SK-N-SH (cell line): ENCODE measurements around the gene GRIK3. TPM values are rescaled to one million over a fixed set of nuclear protein-coding genes. Genes with fewer than 3 reads are reported as not detected.

Source experiments
- CTCF ChIA-PET: fragments of 300-600, 350-600 bp; formaldehyde crosslinking; extraction: SDS; loops from one replicate; lab custom pipeline; 2021; lab: Yijun Ruan, JAX
- POLR2A ChIA-PET: fragments of 350-600 bp; sonication (Branson Sonifier 250); formaldehyde crosslinking; extraction: SDS; loops from one replicate; lab custom pipeline; 2020; ENCODE audit warnings: antibody characterized with exemption, inconsistent platforms; lab: Yijun Ruan, JAX
- DNase-seq: peaks from one replicate; pipeline ENCODE4 v3.0.0; 2012
- H2AFZ ChIP-seq: fragments of 200-600 bp; sonication (generic); 2 replicates; pipeline ENCODE4 v1.8.1; 2016; ENCODE audit warnings: antibody characterized with exemption, mild to moderate bottlenecking, low read depth
- H3F3A ChIP-seq: fragments of 200-600 bp; sonication (generic); replicated peaks from 2 replicates; pipeline ENCODE3; 2016; ENCODE audit warnings: antibody characterized with exemption, mild to moderate bottlenecking; ENCODE audit not compliant: insufficient read depth
- H3K27ac ChIP-seq, 2 experiments: fragments of 200-500 bp in 1 of 2; fragments of 200-600 bp in 1 of 2; sonication (Bioruptor generic) in 1 of 2; sonication (generic), shearing (Covaris generic) in 1 of 2; 2 replicates each; pipeline versions ENCODE4 v1.5.1 to v1.6.1; 2014 to 2016; ENCODE audit warnings: low read depth in 2 of 2, inconsistent platforms in 1 of 2, low read length in 1 of 2, mild to moderate bottlenecking in 1 of 2, mixed read lengths in 1 of 2
- H3K27me3 ChIP-seq: fragments of 200-600 bp; sonication (generic), shearing (Covaris generic); 2 replicates; pipeline ENCODE4 v1.6.1; 2016; ENCODE audit warnings: mixed run types; ENCODE audit not compliant: insufficient read depth
- H3K36me3 ChIP-seq, 2 experiments: fragments of 200-500 bp in 1 of 2; fragments of 200-600 bp in 1 of 2; sonication (Bioruptor generic) in 1 of 2; sonication (generic) in 1 of 2; replicated peaks in 1 of 2; 2 replicates each; pipeline versions ENCODE3 to v1.5.1; 2014 to 2016; ENCODE audit warnings: low read length in 1 of 2, mild to moderate bottlenecking in 1 of 2; ENCODE audit not compliant: insufficient read depth in 2 of 2, control insufficient read depth in 1 of 2
- H3K4me1 ChIP-seq, 2 experiments: fragments of 200-500 bp in 1 of 2; fragments of 200-600 bp in 1 of 2; sonication (Bioruptor generic) in 1 of 2; sonication (generic), shearing (Covaris generic) in 1 of 2; 2 replicates each; pipeline versions ENCODE4 v1.5.1 to v1.6.1; 2014 to 2016; ENCODE audit warnings: low read depth in 1 of 2, low read length in 1 of 2, mixed run types in 1 of 2; ENCODE audit not compliant: insufficient read depth in 2 of 2, control insufficient read depth in 1 of 2
- H3K4me2 ChIP-seq: fragments of 200-600 bp; sonication (generic), shearing (Covaris generic); 2 replicates; pipeline ENCODE4 v1.6.1; 2017; ENCODE audit warnings: mixed run types
- H3K4me3 ChIP-seq, 2 experiments: fragments of 200-500 bp in 1 of 2; fragments of 200-600 bp in 1 of 2; sonication (Bioruptor generic) in 1 of 2; sonication (generic), shearing (Covaris generic) in 1 of 2; 2 replicates each; pipeline versions ENCODE4 v1.5.1 to v1.8.1; 2014 to 2016; ENCODE audit warnings: low read depth in 2 of 2, inconsistent platforms in 1 of 2, low read length in 1 of 2, mild to moderate bottlenecking in 1 of 2, mixed read lengths in 1 of 2, moderate library complexity in 1 of 2
- H3K79me2 ChIP-seq: fragments of 200-600 bp; sonication (generic); 2 replicates; pipeline ENCODE4 v1.8.1; 2017; ENCODE audit warnings: mild to moderate bottlenecking; ENCODE audit not compliant: insufficient read depth
- H3K9ac ChIP-seq: fragments of 200-600 bp; sonication (generic); 2 replicates; pipeline ENCODE4 v1.6.1; 2017; ENCODE audit warnings: mixed run types
- H3K9me2 ChIP-seq: fragments of 200-600 bp; sonication (generic); 2 replicates; pipeline ENCODE4 v1.6.1; 2017; ENCODE audit warnings: mixed run types
- H3K9me3 ChIP-seq: fragments of 200-600 bp; sonication (generic); 2 replicates; pipeline ENCODE4 v1.6.1; 2017; ENCODE audit warnings: mixed run types, mild to moderate bottlenecking, moderate library complexity
- H4K20me1 ChIP-seq: fragments of 200-600 bp; sonication (generic); 2 replicates; pipeline ENCODE4 v1.6.1; 2017; ENCODE audit warnings: mild to moderate bottlenecking, mixed run types; ENCODE audit not compliant: insufficient read depth
- CHD2 ChIP-seq: fragments of 150-350 bp; IDR thresholded peaks from 2 replicates; pipeline ENCODE4 v1.6.1; 2018; ENCODE audit warnings: low read length; ENCODE audit not compliant: partially characterized antibody
- ELF1 ChIP-seq: IDR thresholded peaks from 2 replicates; pipeline ENCODE4 v1.4.0; 2012
- EP300 ChIP-seq, 2 experiments: IDR thresholded peaks; 2 replicates each; pipeline versions ENCODE4 v1.4.0 to v1.6.1; 2012; ENCODE audit warnings: borderline replicate concordance in 1 of 2, low read depth in 1 of 2, low read length in 1 of 2
- EZH2phosphoT487 ChIP-seq: fragments of 200-600 bp; sonication (generic); IDR thresholded peaks from 2 replicates; pipeline ENCODE4 v1.6.1; 2017; ENCODE audit warnings: low read depth, mixed run types, mild to moderate bottlenecking, antibody characterized with exemption, moderate library complexity, borderline replicate concordance
- FOXJ3 ChIP-seq: sonication (generic); formaldehyde crosslinking; IDR thresholded peaks from 2 replicates; pipeline ENCODE4 v1.5.1; 2020; ENCODE audit warnings: mild to moderate bottlenecking, missing genetic modification reagents
- FOXM1 ChIP-seq: IDR thresholded peaks from 2 replicates; pipeline ENCODE4 v1.4.0; 2012; ENCODE audit warnings: low read depth, mild to moderate bottlenecking
- GABPA ChIP-seq: IDR thresholded peaks from 2 replicates; pipeline ENCODE4 v1.4.0; 2012; ENCODE audit warnings: low read depth, mild to moderate bottlenecking
- GATA2 ChIP-seq: sonication (generic); formaldehyde crosslinking; IDR thresholded peaks from 2 replicates; pipeline ENCODE4 v1.5.0; 2020; ENCODE audit warnings: mild to moderate bottlenecking, missing genetic modification reagents
- JUND ChIP-seq: IDR thresholded peaks from 2 replicates; pipeline ENCODE4 v1.4.0; 2012
- PBX3 ChIP-seq: IDR thresholded peaks from 2 replicates; pipeline ENCODE4; 2012
- POLR2AphosphoS5 ChIP-seq: IDR thresholded peaks from 2 replicates; pipeline ENCODE4 v1.6.1; 2012; ENCODE audit warnings: low read depth, low read length
- RAD21 ChIP-seq: IDR thresholded peaks from 2 replicates; pipeline ENCODE4 v1.6.1; 2012; ENCODE audit warnings: mild to moderate bottlenecking, low read length
- REST ChIP-seq: IDR thresholded peaks from 2 replicates; pipeline ENCODE4 v1.6.1; 2012; ENCODE audit warnings: mild to moderate bottlenecking, low read depth, low read length, moderate library complexity
- RFX5 ChIP-seq: IDR thresholded peaks from 2 replicates; pipeline ENCODE4 v1.6.1; 2012; ENCODE audit warnings: mild to moderate bottlenecking, improper control_type of control experiment, low read length
- SIN3A ChIP-seq: IDR thresholded peaks from 2 replicates; pipeline ENCODE4 v1.6.1; 2012; ENCODE audit warnings: low read depth, mild to moderate bottlenecking, low read length, moderate library complexity, borderline replicate concordance
- SMC3 ChIP-seq: IDR thresholded peaks from 2 replicates; pipeline ENCODE4 v1.6.1; 2012; ENCODE audit warnings: low read depth, low read length, improper control_type of control experiment
- TCF12 ChIP-seq: IDR thresholded peaks from 2 replicates; pipeline ENCODE4 v1.4.0; 2012
- YY1 ChIP-seq: IDR thresholded peaks from 2 replicates; pipeline ENCODE4 v1.4.0; 2012; ENCODE audit warnings: low read depth, mild to moderate bottlenecking
- ZBTB33 ChIP-seq: IDR thresholded peaks from 2 replicates; pipeline ENCODE4 v1.4.0; 2012; ENCODE audit warnings: low read depth, borderline replicate concordance
- WGBS: methylation state at CpG from one replicate; pipeline ENCODE4 v1.1.6; 2017; ENCODE audit warnings: low lambda C conversion rate; 5-methylcytosine and 5-hydroxymethylcytosine counted together
- polyA plus RNA-seq, 3 experiments: library from polyadenylated mRNA; depleted of rRNA; stranded (reverse); fragments of >200 nt; gene quantifications; 2 replicates each; pipeline ENCODE4 v1.2.3, GENCODE V29; 2012

GRIK3 gene
- polyA plus RNA-seq, 1 of the 3 experiments (the other 2 are of a cell fraction) = not detected

GRCh38 chr1:36852586-36852985, 181.7 kb downstream of the GRIK3 start:
- TF ChIP-seq EP300 (IDR thresholded peaks at IDR 0.05; ENCODE audit: borderline replicate concordance in 1 of 2, low read depth in 1 of 2, low read length in 1 of 2) = no peak
- TF ChIP-seq JUND = no peak
- TF ChIP-seq ELF1 = no peak
- no peak for TF ChIP-seq FOXM1
- TF ChIP-seq SMC3 = no peak
- no peak for TF ChIP-seq POLR2AphosphoS5
- TF ChIP-seq YY1 = no peak
- TF ChIP-seq FOXJ3 = no peak
- TF ChIP-seq ZBTB33 = no peak
- TF ChIP-seq EZH2phosphoT487 = no peak
- 0% methylated on average over 5 of the region's 5 CpGs for WGBS

GRCh38 chr1:36851595-36851994, 182.7 kb downstream of the GRIK3 start:
- Histone ChIP-seq H3K79me2 (no peaks in the 10 kb centered on the region), H3K27ac (no peak overlapping the region), H3K4me1 (peaks cover 0 to 6% of the 10 kb centered on the region in 2 experiments; a peak in 1 of 4 replicates), H4K20me1 (no peaks in the 10 kb centered on the region), H3K9me3 (no peaks in the 10 kb centered on the region), H2AFZ (no peak overlapping the region), H3K27me3 (no peaks in the 10 kb centered on the region), H3K9ac (no peak overlapping the region), H3K4me2 (no peak overlapping the region), H3F3A (no peaks in the 10 kb centered on the region), H3K36me3 (no peaks in the 10 kb centered on the region), H3K4me3 (no peak overlapping the region), H3K9me2 (no peaks in the 10 kb centered on the region)
- no peak for DNase-seq
- POLR2A ChIA-PET = no interaction called here
- CTCF ChIA-PET = interaction anchor here (1.1 to 6.7 kb wide), 4 partner anchors 10 to 275 kb away, joined by 4 to 42 read pairs (median 5); no protein-coding TSS in a partner anchor
- 11% methylated on average over 2 of the region's 4 CpGs for WGBS
- TF ChIP-seq CHD2 = no peak
- TF ChIP-seq PBX3 = no peak
- no peak for TF ChIP-seq REST
- TF ChIP-seq GABPA = no peak
- TF ChIP-seq SIN3A = no peak
- TF ChIP-seq GATA2 (CRISPR knock-in tag) = no peak
- TF ChIP-seq RAD21 = no peak
- TF ChIP-seq POLR2AphosphoS5 = no peak
- TF ChIP-seq RFX5 = no peak
- no peak for TF ChIP-seq SMC3
- TF ChIP-seq TCF12 = no peak
- TF ChIP-seq EP300 (IDR thresholded peaks at IDR 0.05; ENCODE audit: borderline replicate concordance in 1 of 2, low read depth in 1 of 2, low read length in 1 of 2) = no peak

More at GRCh38 chr1:36852586-36852985, 181.7 kb downstream of the GRIK3 start:
- H3K27me3 ChIP-seq = no peaks in the 10 kb centered on the region
- no peaks in the 10 kb centered on the region for H3K36me3 ChIP-seq
- H3K9me3 ChIP-seq = no peaks in the 10 kb centered on the region
- no peak for DNase-seq
- no peaks in the 10 kb centered on the region for H4K20me1 ChIP-seq
- no peak overlapping the region for H2AFZ ChIP-seq
- H3K4me1 ChIP-seq = peaks cover 0 to 15% of the 10 kb centered on the region in 2 experiments; a peak in 1 of 4 replicates
- H3K4me2 ChIP-seq = no peak overlapping the region
- H3F3A ChIP-seq = no peaks in the 10 kb centered on the region
- H3K9me2 ChIP-seq = no peaks in the 10 kb centered on the region
- ChIA-PET POLR2A (no interaction called here), CTCF (interaction anchor here (1.6 to 6.7 kb wide), 2 partner anchors 12 to 74 kb away, joined by 3 to 42 read pairs; no protein-coding TSS in a partner anchor)
- no peak overlapping the region for H3K4me3 ChIP-seq
- no peak overlapping the region for H3K27ac ChIP-seq
- no peak overlapping the region for H3K9ac ChIP-seq
- H3K79me2 ChIP-seq = no peaks in the 10 kb centered on the region
